ENCODE measurements around the gene ZNF691.

The ZNF691 gene

DNA sequence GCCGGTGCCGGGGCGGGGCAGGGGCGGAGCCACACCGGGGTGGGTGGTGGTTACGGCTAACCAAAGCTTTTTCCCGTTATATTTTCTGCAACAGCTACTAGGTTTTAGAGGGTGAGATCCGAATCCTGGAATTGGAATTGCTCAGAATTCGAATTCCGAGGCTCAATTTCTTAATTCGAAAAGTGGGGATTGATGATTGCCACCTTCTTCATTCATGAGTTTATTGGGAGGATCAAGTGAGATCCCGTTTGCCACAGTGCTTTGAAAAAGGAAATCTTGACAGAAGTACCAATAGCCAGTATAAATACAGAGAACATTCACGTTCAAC is 29.0 kb upstream of the ZNF691 start:
- Histone ChIP-seq H3K9me3 (ENCODE audit: control insufficient read depth in 1 of 2, low read length in 2 of 2) (no peaks in the 10 kb centered on the region), H3K27me3 (ENCODE audit: low read depth, low read length) (no peaks in the 10 kb centered on the region), H3K27ac (ENCODE audit: low read length) (peak overlapping the region; percentile 56), H3K36me3 (ENCODE audit: control insufficient read depth in 1 of 2, insufficient read depth in 2 of 2, low read length in 2 of 2) (no peaks in the 10 kb centered on the region), H3K4me3 (ENCODE audit: low read depth in 1 of 2, low read length in 2 of 2) (peak overlapping the region; percentile 59 to 88), H3K4me1 (ENCODE audit: control insufficient read depth in 1 of 2, insufficient read depth in 2 of 2, low read length in 2 of 2) (peaks cover 11 to 14% of the 10 kb centered on the region in 2 donors)

DNA sequence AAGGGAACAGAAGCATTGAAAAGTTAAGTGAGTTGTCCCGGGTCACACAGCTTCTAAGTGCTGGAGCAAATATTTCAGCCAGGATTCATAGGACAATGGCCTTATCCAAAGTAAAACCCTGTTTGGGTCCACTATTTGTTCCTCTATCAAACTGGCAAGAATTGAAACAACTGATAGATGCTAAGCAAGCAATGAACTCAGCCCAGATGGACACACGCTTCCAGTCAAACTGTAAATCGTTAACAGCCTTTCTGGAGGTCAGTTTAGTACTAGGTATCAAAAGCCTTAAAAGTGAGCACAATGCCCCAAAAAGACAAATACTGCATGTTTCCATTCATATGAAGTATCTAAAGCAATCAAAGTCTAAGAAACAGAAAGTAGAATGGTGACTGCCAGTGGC is 28.4 kb upstream of the ZNF691 start:
- no peaks in the 10 kb centered on the region for H3K9me3 ChIP-seq (ENCODE audit: control insufficient read depth in 1 of 2, low read length in 2 of 2)
- H3K27me3 ChIP-seq (ENCODE audit: low read depth, low read length): no peaks in the 10 kb centered on the region
- H3K4me1 ChIP-seq (ENCODE audit: control insufficient read depth in 1 of 2, insufficient read depth in 2 of 2, low read length in 2 of 2): peaks cover 11 to 15% of the 10 kb centered on the region in 2 donors
- H3K36me3 ChIP-seq (ENCODE audit: control insufficient read depth in 1 of 2, insufficient read depth in 2 of 2, low read length in 2 of 2): no peaks in the 10 kb centered on the region
- H3K27ac ChIP-seq (ENCODE audit: low read length): no peak overlapping the region
- H3K4me3 ChIP-seq (ENCODE audit: low read depth in 1 of 2, low read length in 2 of 2): peak overlapping the region; percentile 59 to 88

DNA sequence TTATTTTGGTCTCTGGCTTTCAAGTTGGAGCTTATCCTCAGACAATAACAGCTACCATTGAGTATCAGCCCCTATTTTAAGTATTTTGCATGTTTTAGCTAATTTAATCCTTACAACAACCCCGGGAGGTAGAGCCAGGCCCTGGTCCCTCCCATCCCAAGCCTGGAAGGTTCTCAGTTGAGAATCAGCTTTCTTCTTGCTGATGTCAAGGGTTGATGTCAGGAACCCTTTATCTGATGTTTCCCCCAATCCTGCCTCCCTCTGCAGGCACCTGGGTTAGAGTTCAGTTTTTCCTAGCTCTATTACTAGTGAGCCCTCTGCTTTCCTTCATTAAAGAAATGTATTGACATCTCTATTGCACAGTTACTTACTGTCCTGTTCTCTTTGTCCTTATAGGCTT is 25.6 kb upstream of the ZNF691 start:
- Histone ChIP-seq H3K27me3 (ENCODE audit: low read depth, low read length) (no peaks in the 10 kb centered on the region), H3K27ac (ENCODE audit: low read length) (no peak overlapping the region), H3K9me3 (ENCODE audit: control insufficient read depth in 1 of 2, low read length in 2 of 2) (no peaks in the 10 kb centered on the region)

DNA sequence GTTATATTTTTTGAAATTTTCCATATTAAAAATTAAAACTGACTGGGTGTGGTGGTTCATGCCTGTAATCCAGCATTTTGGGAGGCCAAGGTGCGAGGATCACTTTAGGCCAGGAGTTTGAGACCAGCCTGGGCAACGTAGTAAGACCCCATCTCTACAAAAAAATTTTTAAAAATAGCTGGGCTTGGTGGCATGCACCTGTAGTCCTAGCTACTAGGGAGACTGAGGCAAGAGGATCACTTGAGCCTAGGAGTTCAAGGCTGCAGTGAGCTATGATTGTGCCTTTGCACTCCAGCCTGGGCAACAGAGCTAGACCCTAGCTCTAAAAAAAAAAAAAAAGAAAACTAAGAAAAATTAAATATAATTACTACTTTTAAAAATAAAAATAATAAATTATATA is 24.7 kb upstream of the ZNF691 start:
- Histone ChIP-seq H3K27me3 (ENCODE audit: low read depth, low read length) (no peaks in the 10 kb centered on the region), H3K9me3 (ENCODE audit: control insufficient read depth in 1 of 2, low read length in 2 of 2) (no peaks in the 10 kb centered on the region), H3K27ac (ENCODE audit: low read length) (no peak overlapping the region), H3K36me3 (ENCODE audit: control insufficient read depth in 1 of 2, insufficient read depth in 2 of 2, low read length in 2 of 2) (no peaks in the 10 kb centered on the region), H3K4me3 (ENCODE audit: low read depth in 1 of 2, low read length in 2 of 2) (no peak overlapping the region), H3K4me1 (ENCODE audit: control insufficient read depth in 1 of 2, insufficient read depth in 2 of 2, low read length in 2 of 2) (peaks cover 6 to 11% of the 10 kb centered on the region in 2 donors)

More for the DNA sequence above, 25.6 kb upstream of the ZNF691 start:
- H3K4me3 ChIP-seq (ENCODE audit: low read depth in 1 of 2, low read length in 2 of 2): no peak overlapping the region
- H3K36me3 ChIP-seq (ENCODE audit: control insufficient read depth in 1 of 2, insufficient read depth in 2 of 2, low read length in 2 of 2): no peaks in the 10 kb centered on the region
- H3K4me1 ChIP-seq (ENCODE audit: control insufficient read depth in 1 of 2, insufficient read depth in 2 of 2, low read length in 2 of 2): peaks cover 10 to 19% of the 10 kb centered on the region in 2 donors

DNA sequence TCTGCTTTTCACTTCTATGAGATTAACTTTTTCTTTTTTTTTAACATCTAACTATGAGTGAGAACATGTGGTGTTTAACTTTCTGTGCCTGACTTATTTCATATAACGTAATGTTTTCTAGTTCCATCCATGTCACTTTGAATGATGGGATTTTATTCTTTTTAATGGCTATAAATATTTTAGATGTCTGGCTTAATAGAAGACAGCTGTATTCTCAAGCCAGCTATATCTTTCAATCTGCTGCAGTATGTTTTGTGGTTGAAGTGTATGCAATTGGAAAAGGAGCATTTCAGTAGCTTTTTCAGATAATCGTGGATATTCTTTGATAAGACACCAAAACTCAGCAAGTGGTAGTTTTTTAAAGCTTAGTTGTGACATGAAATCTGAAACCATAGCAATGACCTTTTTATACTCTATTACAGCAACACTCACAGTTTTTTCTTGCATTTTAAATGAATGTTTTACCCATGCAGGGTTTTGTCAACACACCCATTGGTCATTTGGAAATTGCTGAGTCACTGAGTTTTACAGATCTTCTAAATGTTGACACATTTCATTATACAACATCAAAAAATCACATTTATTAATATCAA is 23.5 kb upstream of the ZNF691 start:
- Histone ChIP-seq H3K4me1 (ENCODE audit: control insufficient read depth in 1 of 2, insufficient read depth in 2 of 2, low read length in 2 of 2) (peaks cover 2 to 8% of the 10 kb centered on the region in 2 donors), H3K27ac (ENCODE audit: low read length) (no peak overlapping the region), H3K36me3 (ENCODE audit: control insufficient read depth in 1 of 2, insufficient read depth in 2 of 2, low read length in 2 of 2) (peaks cover 0 to under 1% of the 10 kb centered on the region in 2 donors), H3K27me3 (ENCODE audit: low read depth, low read length) (no peaks in the 10 kb centered on the region), H3K4me3 (ENCODE audit: low read depth in 1 of 2, low read length in 2 of 2) (no peak overlapping the region), H3K9me3 (ENCODE audit: control insufficient read depth in 1 of 2, low read length in 2 of 2) (no peaks in the 10 kb centered on the region)

DNA sequence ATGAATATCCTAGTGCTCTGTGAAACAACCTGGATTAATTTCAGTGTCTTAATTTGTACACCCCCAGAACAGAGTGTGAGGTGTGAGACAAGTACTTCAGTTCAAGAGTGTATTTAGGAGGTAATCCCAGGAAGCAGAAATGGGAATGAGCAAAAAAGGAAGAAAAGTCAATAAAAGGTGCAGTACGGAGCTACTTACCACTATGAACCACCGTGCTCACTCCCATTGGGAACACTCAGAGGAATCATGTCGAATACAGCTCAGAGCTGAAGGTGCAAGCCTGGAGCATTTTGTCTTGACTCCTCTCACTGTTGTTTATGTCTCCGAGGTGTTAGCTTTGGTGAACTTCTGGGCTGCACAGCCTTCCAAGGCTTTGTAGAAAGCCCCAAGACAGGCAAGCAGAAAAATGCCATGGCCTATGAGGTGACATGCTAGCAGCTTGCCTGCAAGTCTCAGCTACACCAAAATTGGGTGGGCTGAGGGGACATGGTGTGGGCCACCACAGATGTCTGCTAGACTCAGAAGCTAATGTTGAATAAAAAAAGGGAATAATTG is 21.9 kb upstream of the ZNF691 start:
- Histone ChIP-seq H3K36me3 (ENCODE audit: control insufficient read depth in 1 of 2, insufficient read depth in 2 of 2, low read length in 2 of 2) (peaks cover 0 to 4% of the 10 kb centered on the region in 2 donors), H3K9me3 (ENCODE audit: control insufficient read depth in 1 of 2, low read length in 2 of 2) (no peaks in the 10 kb centered on the region), H3K4me1 (ENCODE audit: control insufficient read depth in 1 of 2, insufficient read depth in 2 of 2, low read length in 2 of 2) (peaks cover 0 to 5% of the 10 kb centered on the region in 2 donors), H3K4me3 (ENCODE audit: low read depth in 1 of 2, low read length in 2 of 2) (no peak overlapping the region), H3K27me3 (ENCODE audit: low read depth, low read length) (no peaks in the 10 kb centered on the region), H3K27ac (ENCODE audit: low read length) (no peak overlapping the region)

DNA sequence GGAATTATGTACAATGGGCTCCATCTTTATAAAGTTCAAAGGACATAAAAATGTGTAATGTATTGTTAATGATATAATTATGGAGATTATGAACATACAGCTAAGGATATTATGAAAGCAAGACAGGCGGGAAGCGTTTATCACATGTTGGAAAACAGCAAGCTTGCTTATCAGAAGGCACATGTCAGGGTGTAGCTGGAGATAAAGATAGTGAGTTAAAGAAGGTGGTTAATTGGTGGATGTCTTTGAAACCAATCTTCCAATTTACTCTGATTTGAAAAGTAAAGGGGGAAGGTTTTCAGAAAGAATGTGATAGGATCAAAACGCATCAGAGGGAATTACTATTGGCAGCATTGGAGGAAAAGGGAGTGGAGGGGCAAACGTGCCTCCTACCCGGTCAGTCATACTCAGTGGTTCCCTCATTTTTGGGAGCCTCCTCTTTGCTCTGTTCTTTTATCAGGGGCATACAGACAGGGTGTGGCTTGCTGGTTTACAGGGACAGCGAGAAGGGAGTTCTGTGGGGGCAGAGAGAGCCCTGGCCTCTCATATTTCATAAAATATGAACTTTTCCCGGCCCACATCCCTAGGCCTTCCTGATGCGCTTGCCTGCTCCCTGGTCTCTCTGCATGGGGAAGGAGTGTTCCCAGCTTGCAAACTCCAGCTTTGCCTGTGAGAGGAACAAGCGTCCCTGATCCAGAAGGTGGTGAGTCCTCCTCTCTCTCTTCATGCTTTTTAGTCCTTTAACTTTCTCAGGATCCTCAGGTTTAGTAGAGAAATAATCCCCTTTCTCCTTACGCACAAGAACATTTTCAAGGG is 21.2 kb upstream of the ZNF691 start:
- H3K9me3 ChIP-seq (ENCODE audit: control insufficient read depth in 1 of 2, low read length in 2 of 2): no peaks in the 10 kb centered on the region
- H3K4me1 ChIP-seq (ENCODE audit: control insufficient read depth in 1 of 2, insufficient read depth in 2 of 2, low read length in 2 of 2): peaks cover 0 to 5% of the 10 kb centered on the region in 2 donors
- no peaks in the 10 kb centered on the region for H3K27me3 ChIP-seq (ENCODE audit: low read depth, low read length)
- H3K27ac ChIP-seq (ENCODE audit: low read length): no peak overlapping the region
- H3K4me3 ChIP-seq (ENCODE audit: low read depth in 1 of 2, low read length in 2 of 2): no peak overlapping the region
- H3K36me3 ChIP-seq (ENCODE audit: control insufficient read depth in 1 of 2, insufficient read depth in 2 of 2, low read length in 2 of 2): peaks cover 3 to 7% of the 10 kb centered on the region in 2 donors

DNA sequence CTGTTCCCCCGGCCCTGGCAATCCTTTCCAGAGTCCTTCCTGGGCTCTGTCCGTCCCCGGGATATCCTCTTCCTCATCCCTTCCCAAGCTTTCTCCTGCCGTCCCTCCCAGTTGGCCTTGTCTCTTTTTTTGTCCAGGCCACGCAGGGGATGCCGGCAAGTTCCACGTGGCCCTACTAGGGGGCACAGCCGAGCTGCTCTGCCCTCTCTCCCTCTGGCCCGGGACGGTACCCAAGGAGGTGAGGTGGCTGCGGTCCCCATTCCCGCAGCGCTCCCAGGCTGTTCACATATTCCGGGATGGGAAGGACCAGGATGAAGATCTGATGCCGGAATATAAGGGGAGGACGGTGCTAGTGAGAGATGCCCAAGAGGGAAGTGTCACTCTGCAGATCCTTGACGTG is 15.8 kb upstream of the ZNF691 start:
- H3K4me1 ChIP-seq (ENCODE audit: control insufficient read depth in 1 of 2, insufficient read depth in 2 of 2, low read length in 2 of 2): no peaks in the 10 kb centered on the region
- H3K4me3 ChIP-seq (ENCODE audit: low read depth in 1 of 2, low read length in 2 of 2): no peak overlapping the region
- no peaks in the 10 kb centered on the region for H3K27me3 ChIP-seq (ENCODE audit: low read depth, low read length)
- H3K27ac ChIP-seq (ENCODE audit: low read length): no peak overlapping the region
- H3K9me3 ChIP-seq (ENCODE audit: control insufficient read depth in 1 of 2, low read length in 2 of 2): no peaks in the 10 kb centered on the region
- peaks cover 10 to 13% of the 10 kb centered on the region in 2 donors for H3K36me3 ChIP-seq (ENCODE audit: control insufficient read depth in 1 of 2, insufficient read depth in 2 of 2, low read length in 2 of 2)

DNA sequence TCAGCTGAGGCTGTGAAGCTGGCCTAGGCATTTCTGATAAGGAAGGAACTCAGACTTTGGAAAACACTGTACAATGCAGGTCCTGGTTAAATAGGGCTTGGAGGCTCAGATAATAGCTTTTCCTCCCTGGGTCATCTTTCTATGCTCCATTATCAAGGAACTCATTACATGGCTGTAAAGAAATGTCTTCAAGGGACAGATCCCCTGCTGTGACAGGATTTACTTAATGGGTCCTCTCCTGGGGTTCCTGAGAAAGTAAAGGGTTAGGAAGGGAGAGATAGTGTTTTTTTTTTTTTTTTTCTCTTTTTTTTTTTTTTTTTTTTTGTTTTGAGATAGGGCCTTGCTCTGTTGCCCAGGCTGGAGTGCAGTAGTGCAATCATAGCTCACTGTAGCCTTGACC is 15.1 kb upstream of the ZNF691 start:
- H3K4me3 ChIP-seq (ENCODE audit: low read depth in 1 of 2, low read length in 2 of 2): no peak overlapping the region
- no peaks in the 10 kb centered on the region for H3K4me1 ChIP-seq (ENCODE audit: control insufficient read depth in 1 of 2, insufficient read depth in 2 of 2, low read length in 2 of 2)
- H3K27ac ChIP-seq (ENCODE audit: low read length): no peak overlapping the region
- H3K27me3 ChIP-seq (ENCODE audit: low read depth, low read length): no peaks in the 10 kb centered on the region
- peaks cover 10 to 13% of the 10 kb centered on the region in 2 donors for H3K36me3 ChIP-seq (ENCODE audit: control insufficient read depth in 1 of 2, insufficient read depth in 2 of 2, low read length in 2 of 2)
- no peaks in the 10 kb centered on the region for H3K9me3 ChIP-seq (ENCODE audit: control insufficient read depth in 1 of 2, low read length in 2 of 2)

DNA sequence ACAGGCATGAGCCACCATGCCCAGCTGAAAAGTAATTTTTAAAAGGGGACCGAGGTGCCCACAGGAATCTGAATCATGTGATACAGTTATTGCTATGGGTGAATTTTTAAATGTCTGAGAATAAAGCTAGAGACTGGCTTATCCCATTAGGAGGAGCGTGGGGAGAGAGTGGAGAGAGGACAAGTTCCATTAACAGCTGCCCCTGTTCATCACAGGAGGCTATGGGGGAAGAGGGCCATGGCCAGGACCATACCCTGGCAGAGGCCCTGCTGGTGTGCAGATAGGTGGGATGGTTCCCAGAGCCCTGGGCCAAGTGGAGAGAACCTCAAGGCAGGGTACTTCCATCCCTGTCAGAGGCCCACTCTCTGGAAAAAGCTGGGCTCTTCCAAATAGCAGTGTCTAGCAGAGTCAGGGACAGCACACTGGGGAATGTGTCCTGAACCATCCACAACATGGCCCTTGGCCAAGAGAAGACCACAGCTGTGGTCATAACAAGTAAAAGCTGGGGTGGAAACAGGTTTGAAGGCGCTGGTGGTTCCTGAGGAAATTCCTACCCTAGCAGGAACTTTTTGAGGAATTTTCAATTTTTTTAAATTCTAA is 13.7 kb upstream of the ZNF691 start:
- no peak overlapping the region for H3K27ac ChIP-seq (ENCODE audit: low read length)

DNA sequence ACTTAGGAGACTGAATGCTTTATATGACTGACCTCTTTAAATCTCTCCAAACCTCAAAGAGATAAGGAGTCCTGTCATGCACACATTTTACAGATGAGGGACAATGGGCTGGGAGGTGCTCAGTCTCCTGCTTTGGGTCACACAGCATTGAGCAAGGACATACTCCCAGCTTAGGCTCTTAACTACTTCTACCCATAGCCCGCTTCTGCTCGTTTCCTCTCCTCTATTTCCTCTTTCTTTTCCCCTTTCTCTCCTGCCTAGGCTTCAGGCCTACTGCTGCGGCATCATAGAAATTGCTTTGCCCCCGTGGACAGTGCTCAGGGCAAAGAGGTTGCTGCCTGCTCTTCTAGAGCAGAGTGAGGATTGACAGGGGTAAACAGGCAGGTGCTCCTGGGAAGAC is 12.4 kb upstream of the ZNF691 start:
- H3K9me3 ChIP-seq (ENCODE audit: control insufficient read depth in 1 of 2, low read length in 2 of 2): no peaks in the 10 kb centered on the region
- H3K4me3 ChIP-seq (ENCODE audit: low read depth in 1 of 2, low read length in 2 of 2): no peak overlapping the region
- H3K27ac ChIP-seq (ENCODE audit: low read length): no peak overlapping the region
- H3K36me3 ChIP-seq (ENCODE audit: control insufficient read depth in 1 of 2, insufficient read depth in 2 of 2, low read length in 2 of 2): peaks cover 10 to 13% of the 10 kb centered on the region in 2 donors
- H3K4me1 ChIP-seq (ENCODE audit: control insufficient read depth in 1 of 2, insufficient read depth in 2 of 2, low read length in 2 of 2): no peaks in the 10 kb centered on the region
- H3K27me3 ChIP-seq (ENCODE audit: low read depth, low read length): no peaks in the 10 kb centered on the region

More for the DNA sequence above, 13.7 kb upstream of the ZNF691 start:
- Histone ChIP-seq H3K36me3 (ENCODE audit: control insufficient read depth in 1 of 2, insufficient read depth in 2 of 2, low read length in 2 of 2) (peaks cover 10 to 14% of the 10 kb centered on the region in 2 donors), H3K4me3 (ENCODE audit: low read depth in 1 of 2, low read length in 2 of 2) (no peak overlapping the region), H3K4me1 (ENCODE audit: control insufficient read depth in 1 of 2, insufficient read depth in 2 of 2, low read length in 2 of 2) (no peaks in the 10 kb centered on the region), H3K27me3 (ENCODE audit: low read depth, low read length) (no peaks in the 10 kb centered on the region), H3K9me3 (ENCODE audit: control insufficient read depth in 1 of 2, low read length in 2 of 2) (no peaks in the 10 kb centered on the region)

Measured in muscle layer of duodenum (tissue), 2 donors.